ENCODE measurements around the gene NEK11. TPM values are rescaled to one million over a fixed set of nuclear protein-coding genes. Genes with fewer than 3 reads are reported as not detected.

The NEK11 gene
- total RNA-seq, 2 experiments from 2014 or later = 1.2 to 1.6 TPM

DNA sequence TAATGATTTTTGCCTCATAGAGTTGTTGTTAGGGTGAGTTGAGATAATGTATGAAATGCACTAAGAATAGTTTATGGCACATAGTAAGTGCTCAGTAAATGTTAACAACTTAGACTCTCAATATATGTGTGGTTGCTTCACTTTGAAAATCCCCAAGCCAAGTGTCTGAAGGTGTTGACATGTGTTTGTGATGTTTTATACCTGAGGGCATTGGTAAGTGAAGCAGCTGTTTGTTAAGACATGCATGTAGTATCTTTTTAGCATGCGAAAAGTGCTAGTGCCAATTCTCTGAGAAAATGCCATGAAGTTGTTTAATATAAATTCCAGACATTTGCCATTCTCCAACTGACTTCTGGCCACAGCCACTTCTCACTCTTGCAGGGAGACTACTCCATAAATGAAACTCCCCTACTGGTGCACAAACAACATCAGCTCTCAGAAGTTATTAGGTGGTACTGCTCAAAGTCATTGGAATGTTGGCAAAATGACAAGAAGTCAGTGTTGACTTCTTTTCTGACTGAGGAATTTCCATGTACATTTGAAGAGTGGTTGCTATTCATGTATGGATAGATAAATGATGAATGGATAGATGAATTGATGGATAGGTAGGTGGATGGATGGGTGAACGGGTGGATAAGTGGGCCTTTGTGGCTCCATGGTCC, 251.3 kb downstream of the NEK11 start:
- POLR2A ChIA-PET = no interaction called here
- H3K27ac Mint-ChIP-seq = no peak overlapping the region
- no peaks in the 10 kb centered on the region for H3K36me3 Mint-ChIP-seq (ENCODE audit: low read depth)

DNA sequence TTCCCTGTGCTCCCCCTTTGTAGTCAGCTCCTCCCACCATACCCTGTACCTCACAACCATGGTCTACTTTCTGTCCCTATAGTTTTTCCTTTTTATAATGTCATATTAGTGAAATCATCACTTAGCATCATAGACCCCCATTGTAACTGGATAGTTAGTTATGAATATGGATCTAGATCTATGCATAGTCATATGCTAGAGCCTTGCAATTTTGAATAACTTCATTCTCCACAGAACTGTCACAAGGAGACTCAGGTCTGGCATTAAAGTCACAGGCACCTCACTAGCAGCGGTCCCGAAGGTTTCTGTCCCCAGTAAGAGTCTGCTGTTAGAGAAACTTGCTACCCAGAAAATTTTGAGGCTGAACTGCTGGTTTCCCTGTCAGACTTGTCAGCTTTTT, 252.9 kb downstream of the NEK11 start:
- intact Hi-C loops (cut with micrococcal nuclease) = no loop called here
- CTCF ChIA-PET = no interaction called here
- ATAC-seq (no peak), DNase-seq (no peak)
- TF ChIP-seq, protein P1, sequence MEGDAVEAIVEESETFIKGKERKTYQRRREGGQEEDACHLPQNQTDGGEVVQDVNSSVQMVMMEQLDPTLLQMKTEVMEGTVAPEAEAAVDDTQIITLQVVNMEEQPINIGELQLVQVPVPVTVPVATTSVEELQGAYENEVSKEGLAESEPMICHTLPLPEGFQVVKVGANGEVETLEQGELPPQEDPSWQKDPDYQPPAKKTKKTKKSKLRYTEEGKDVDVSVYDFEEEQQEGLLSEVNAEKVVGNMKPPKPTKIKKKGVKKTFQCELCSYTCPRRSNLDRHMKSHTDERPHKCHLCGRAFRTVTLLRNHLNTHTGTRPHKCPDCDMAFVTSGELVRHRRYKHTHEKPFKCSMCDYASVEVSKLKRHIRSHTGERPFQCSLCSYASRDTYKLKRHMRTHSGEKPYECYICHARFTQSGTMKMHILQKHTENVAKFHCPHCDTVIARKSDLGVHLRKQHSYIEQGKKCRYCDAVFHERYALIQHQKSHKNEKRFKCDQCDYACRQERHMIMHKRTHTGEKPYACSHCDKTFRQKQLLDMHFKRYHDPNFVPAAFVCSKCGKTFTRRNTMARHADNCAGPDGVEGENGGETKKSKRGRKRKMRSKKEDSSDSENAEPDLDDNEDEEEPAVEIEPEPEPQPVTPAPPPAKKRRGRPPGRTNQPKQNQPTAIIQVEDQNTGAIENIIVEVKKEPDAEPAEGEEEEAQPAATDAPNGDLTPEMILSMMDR (IDR thresholded peaks at IDR 0.05) = no peak
- no peak overlapping the region for H3K27ac Mint-ChIP-seq
- no peaks in the 10 kb centered on the region for H3K9me3 Mint-ChIP-seq
- no peaks in the 10 kb centered on the region for H3K36me3 Mint-ChIP-seq (ENCODE audit: low read depth)
- H3K4me1 Mint-ChIP-seq (ENCODE audit: low read depth) = no peaks in the 10 kb centered on the region
- H3K27me3 Mint-ChIP-seq = no peaks in the 10 kb centered on the region
- POLR2A ChIA-PET = no interaction called here
- no peak overlapping the region for H3K4me3 Mint-ChIP-seq

More for the DNA sequence above, 251.3 kb downstream of the NEK11 start:
- TF ChIP-seq, protein P1 (IDR thresholded peaks at IDR 0.05) = no peak
- Mint-ChIP-seq H3K9me3 (no peaks in the 10 kb centered on the region), H3K4me1 (ENCODE audit: low read depth) (no peaks in the 10 kb centered on the region), H3K27me3 (no peaks in the 10 kb centered on the region), H3K4me3 (no peak overlapping the region)
- intact Hi-C loops (cut with micrococcal nuclease) = no loop called here
- CTCF ChIA-PET = no interaction called here
- ATAC-seq (no peak), DNase-seq (no peak)

DNA sequence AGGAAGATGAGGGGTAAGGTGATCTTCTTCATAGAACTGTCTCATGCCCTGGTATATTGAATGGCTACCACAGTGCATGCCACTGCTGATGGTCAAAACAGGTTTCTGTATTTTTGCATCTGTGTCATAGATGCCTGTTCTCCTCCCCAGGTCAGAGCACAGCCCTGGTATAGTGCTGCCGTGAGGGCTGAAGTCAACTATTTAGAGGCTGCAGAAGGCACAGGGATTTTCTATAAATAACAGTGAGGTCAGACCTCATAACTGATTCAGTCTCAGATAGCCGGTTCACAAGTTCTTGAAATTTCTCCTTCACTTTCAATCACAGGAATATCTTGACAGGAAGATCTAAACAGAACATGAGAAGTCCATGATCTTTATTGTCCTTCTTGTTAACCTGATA, 255.7 kb downstream of the NEK11 start:
- Mint-ChIP-seq H3K4me1 (ENCODE audit: low read depth) (no peaks in the 10 kb centered on the region), H3K27me3 (no peaks in the 10 kb centered on the region), H3K36me3 (ENCODE audit: low read depth) (no peaks in the 10 kb centered on the region), H3K27ac (no peak overlapping the region), H3K9me3 (no peaks in the 10 kb centered on the region), H3K4me3 (no peak overlapping the region)
- intact Hi-C loops (cut with micrococcal nuclease) = no loop called here
- ChIA-PET CTCF (no interaction called here), POLR2A (no interaction called here)
- DNase-seq (no peak), ATAC-seq (no peak)
- TF ChIP-seq, protein P1 (IDR thresholded peaks at IDR 0.05) = no peak

GRCh38 chr3:131282967-131283366, 256.3 kb downstream of the NEK11 start:
- Mint-ChIP-seq H3K4me1 (ENCODE audit: low read depth) (no peaks in the 10 kb centered on the region), H3K4me3 (no peak overlapping the region), H3K27me3 (no peaks in the 10 kb centered on the region), H3K27ac (no peak overlapping the region), H3K9me3 (no peaks in the 10 kb centered on the region), H3K36me3 (ENCODE audit: low read depth) (no peaks in the 10 kb centered on the region)
- CTCF ChIA-PET = no interaction called here
- DNase-seq (no peak), ATAC-seq (no peak)
- intact Hi-C loops (cut with micrococcal nuclease) = no loop called here
- POLR2A ChIA-PET = no interaction called here
- TF ChIP-seq, protein P1 (IDR thresholded peaks at IDR 0.05) = no peak

- DNase-seq (no peak), ATAC-seq (no peak)
- Mint-ChIP-seq H3K36me3 (ENCODE audit: low read depth) (no peaks in the 10 kb centered on the region), H3K27me3 (no peaks in the 10 kb centered on the region), H3K4me1 (ENCODE audit: low read depth) (no peaks in the 10 kb centered on the region), H3K4me3 (no peak overlapping the region), H3K27ac (no peak overlapping the region), H3K9me3 (peaks cover 2% of the 10 kb centered on the region)
- CTCF ChIA-PET = no interaction called here
- intact Hi-C loops (cut with micrococcal nuclease) = no loop called here
- TF ChIP-seq, protein P1 (IDR thresholded peaks at IDR 0.05) = no peak
- POLR2A ChIA-PET = no interaction called here
Observed at GRCh38 chr3:131283862-131284261, 257.2 kb downstream of the NEK11 start.

Data from activated CD8-positive, alpha-beta T cell treated with anti-CD3 and anti-CD28 coated beads for 36 hours (primary cell).